ENCODE results near the gene NFATC2.

NFATC2 gene

DNA sequence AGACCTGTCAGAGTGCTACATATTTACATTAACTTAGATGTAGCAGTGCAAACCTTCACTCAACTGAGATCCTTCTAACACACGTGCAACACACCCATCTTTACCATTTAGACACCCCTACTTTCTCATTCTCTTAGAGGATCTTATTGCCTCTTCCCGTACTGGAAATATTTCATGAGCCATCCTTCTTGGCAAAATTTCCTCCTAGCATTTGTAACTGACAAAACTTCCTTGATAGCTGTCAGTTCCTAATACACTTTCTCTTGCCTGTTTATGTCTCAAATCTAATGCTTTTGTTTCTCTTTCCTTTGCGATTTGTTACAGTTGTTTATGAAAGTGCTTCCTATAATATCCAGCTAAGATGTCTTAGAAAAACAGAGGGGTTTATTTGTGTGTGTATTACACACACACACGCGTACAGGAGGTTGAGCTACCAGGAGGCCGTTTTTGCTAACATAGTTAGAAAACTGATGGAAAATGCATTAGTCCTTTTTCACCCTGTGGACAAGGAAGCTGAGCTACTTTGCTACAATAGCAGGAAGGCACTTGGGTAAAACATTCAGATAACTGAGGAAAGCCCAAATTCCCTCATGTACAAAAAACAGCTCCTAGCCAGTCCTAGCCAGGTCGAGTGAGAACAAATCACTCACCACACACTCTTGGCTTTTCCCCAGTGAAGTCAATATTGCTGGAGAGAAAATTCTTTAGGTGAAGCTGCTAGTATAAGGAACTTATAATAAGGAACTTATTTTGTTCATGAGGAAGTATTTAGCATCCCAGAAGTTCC, 153.6 kb downstream of the NFATC2 start:
- Histone ChIP-seq H3K4me1 (ENCODE audit: control insufficient read depth, insufficient read depth, low read length) (peaks cover 25% of the 10 kb centered on the region), H3K27ac (ENCODE audit: insufficient read depth, low read depth, low read length, poor library complexity, severe bottlenecking) (no peak overlapping the region)
- WGBS, 2 experiments, result 74 to 79% methylated on average over 6 to 7 of the region's 7 CpGs

GRCh38 chr20:51388227-51388626, 154.3 kb downstream of the NFATC2 start:
- H3K36me3 ChIP-seq (ENCODE audit: control insufficient read depth, insufficient read depth, low read length), result no peaks in the 10 kb centered on the region
- no peaks in the 10 kb centered on the region for H3K27me3 ChIP-seq (ENCODE audit: control insufficient read depth, insufficient read depth, low read length, poor library complexity, severe bottlenecking)
- H3K9me3 ChIP-seq (ENCODE audit: control insufficient read depth, low read length), result no peaks in the 10 kb centered on the region
- peaks cover 18% of the 10 kb centered on the region for H3K4me1 ChIP-seq (ENCODE audit: control insufficient read depth, insufficient read depth, low read length)
- H3K27ac ChIP-seq (ENCODE audit: insufficient read depth, low read depth, low read length, poor library complexity, severe bottlenecking), result no peak overlapping the region
- H3K4me3 ChIP-seq (ENCODE audit: insufficient read depth, low read depth, low read length), result no peak overlapping the region

More for the DNA sequence above, 153.6 kb downstream of the NFATC2 start:
- Histone ChIP-seq H3K27me3 (ENCODE audit: control insufficient read depth, insufficient read depth, low read length, poor library complexity, severe bottlenecking) (no peaks in the 10 kb centered on the region), H3K36me3 (ENCODE audit: control insufficient read depth, insufficient read depth, low read length) (no peaks in the 10 kb centered on the region), H3K9me3 (ENCODE audit: control insufficient read depth, low read length) (no peaks in the 10 kb centered on the region), H3K4me3 (ENCODE audit: insufficient read depth, low read depth, low read length) (no peak overlapping the region)

GRCh38 chr20:51387125-51387875, 155.2 kb downstream of the NFATC2 start:
- H3K36me3 ChIP-seq (ENCODE audit: control insufficient read depth, insufficient read depth, low read length), result no peaks in the 10 kb centered on the region
- H3K4me1 ChIP-seq (ENCODE audit: control insufficient read depth, insufficient read depth, low read length), result peaks cover 18% of the 10 kb centered on the region
- H3K9me3 ChIP-seq (ENCODE audit: control insufficient read depth, low read length), result no peaks in the 10 kb centered on the region
- H3K4me3 ChIP-seq (ENCODE audit: insufficient read depth, low read depth, low read length), result no peak overlapping the region
- no peaks in the 10 kb centered on the region for H3K27me3 ChIP-seq (ENCODE audit: control insufficient read depth, insufficient read depth, low read length, poor library complexity, severe bottlenecking)
- 44 to 46% methylated on average over 9 of the region's 9 CpGs for WGBS, 2 experiments
- H3K27ac ChIP-seq (ENCODE audit: insufficient read depth, low read depth, low read length, poor library complexity, severe bottlenecking), result no peak overlapping the region

GRCh38 chr20:51386586-51386985, 155.9 kb downstream of the NFATC2 start:
- Histone ChIP-seq H3K27me3 (ENCODE audit: control insufficient read depth, insufficient read depth, low read length, poor library complexity, severe bottlenecking) (no peaks in the 10 kb centered on the region), H3K36me3 (ENCODE audit: control insufficient read depth, insufficient read depth, low read length) (no peaks in the 10 kb centered on the region), H3K4me1 (ENCODE audit: control insufficient read depth, insufficient read depth, low read length) (peaks cover 18% of the 10 kb centered on the region), H3K9me3 (ENCODE audit: control insufficient read depth, low read length) (no peaks in the 10 kb centered on the region), H3K27ac (ENCODE audit: insufficient read depth, low read depth, low read length, poor library complexity, severe bottlenecking) (no peak overlapping the region), H3K4me3 (ENCODE audit: insufficient read depth, low read depth, low read length) (no peak overlapping the region)
- 47 to 79% methylated on average over 3 to 4 of the region's 4 CpGs for WGBS, 2 experiments

DNA sequence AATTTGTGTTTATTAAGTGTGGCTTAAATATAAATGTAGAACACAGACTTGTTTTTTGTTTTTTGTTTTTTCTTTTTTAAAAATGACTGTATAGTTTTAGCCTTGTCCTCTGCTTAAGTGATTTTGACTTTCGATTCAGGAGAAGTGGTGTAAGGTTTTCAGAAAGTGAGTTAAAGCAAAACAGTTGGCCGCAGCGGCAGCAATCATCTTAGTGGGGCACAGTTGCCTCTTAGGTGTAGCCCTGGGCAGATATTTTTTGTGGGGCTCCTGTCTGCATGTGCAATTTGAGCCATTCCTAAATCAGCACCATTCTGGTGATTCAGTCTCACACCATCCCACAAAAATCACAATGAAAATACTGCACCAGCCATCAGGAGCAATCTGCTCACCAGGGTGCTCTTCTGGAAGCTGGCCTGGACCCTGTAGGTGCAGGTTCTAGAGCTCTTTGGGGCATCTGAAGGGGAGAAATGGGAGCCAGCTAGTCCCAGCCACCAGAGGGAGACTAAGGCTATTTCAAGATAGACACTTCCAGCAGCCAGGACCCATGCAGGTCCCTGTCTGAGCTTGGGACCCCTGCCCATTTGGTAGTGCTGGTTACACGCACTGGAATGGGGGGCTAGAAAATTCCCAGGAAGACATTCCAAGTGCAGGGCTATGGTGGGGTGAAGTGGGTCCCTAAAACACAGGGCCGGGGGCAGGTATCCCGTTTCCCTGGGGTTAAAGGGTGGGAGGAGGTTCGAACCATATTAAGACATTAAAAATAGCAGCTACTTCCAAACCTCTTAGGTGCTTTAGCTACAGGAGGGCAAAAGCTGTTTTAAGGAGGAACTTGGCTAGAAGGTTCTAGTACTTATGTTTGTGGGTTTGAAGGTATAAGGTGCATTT, 156.6 kb downstream of the NFATC2 start:
- Histone ChIP-seq H3K4me3 (ENCODE audit: insufficient read depth, low read depth, low read length) (no peak overlapping the region), H3K27me3 (ENCODE audit: control insufficient read depth, insufficient read depth, low read length, poor library complexity, severe bottlenecking) (no peaks in the 10 kb centered on the region), H3K27ac (ENCODE audit: insufficient read depth, low read depth, low read length, poor library complexity, severe bottlenecking) (no peak overlapping the region), H3K36me3 (ENCODE audit: control insufficient read depth, insufficient read depth, low read length) (no peaks in the 10 kb centered on the region), H3K4me1 (ENCODE audit: control insufficient read depth, insufficient read depth, low read length) (peaks cover 19% of the 10 kb centered on the region), H3K9me3 (ENCODE audit: control insufficient read depth, low read length) (no peaks in the 10 kb centered on the region)
- 81 to 84% methylated on average over 6 to 7 of the region's 7 CpGs for WGBS, 2 experiments

DNA sequence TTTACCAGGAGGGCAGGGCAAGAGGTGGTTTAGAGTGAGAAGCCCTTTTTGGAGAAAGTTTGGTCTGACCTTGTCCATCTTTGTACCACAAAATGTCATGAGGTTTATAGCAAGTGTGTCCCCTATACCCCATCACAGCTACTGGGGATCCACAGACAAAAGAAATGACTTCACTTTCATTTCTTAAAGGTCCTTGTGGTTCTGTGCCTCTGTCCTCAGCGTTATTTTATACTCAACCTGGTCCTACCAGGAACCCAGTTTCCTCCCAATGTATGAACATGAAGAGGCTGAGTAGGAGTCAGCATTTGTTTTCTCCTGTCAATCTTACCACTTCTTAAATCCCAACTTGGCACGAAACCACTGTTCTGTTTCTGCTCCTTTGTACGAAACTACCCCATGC, 157.6 kb downstream of the NFATC2 start:
- Histone ChIP-seq H3K4me3 (ENCODE audit: insufficient read depth, low read depth, low read length) (no peak overlapping the region), H3K9me3 (ENCODE audit: control insufficient read depth, low read length) (no peaks in the 10 kb centered on the region), H3K4me1 (ENCODE audit: control insufficient read depth, insufficient read depth, low read length) (peaks cover 26% of the 10 kb centered on the region), H3K27me3 (ENCODE audit: control insufficient read depth, insufficient read depth, low read length, poor library complexity, severe bottlenecking) (no peaks in the 10 kb centered on the region), H3K36me3 (ENCODE audit: control insufficient read depth, insufficient read depth, low read length) (no peaks in the 10 kb centered on the region), H3K27ac (ENCODE audit: insufficient read depth, low read depth, low read length, poor library complexity, severe bottlenecking) (no peak overlapping the region)
- 75 to 79% methylated on average over 3 of the region's 3 CpGs for WGBS, 2 experiments

DNA sequence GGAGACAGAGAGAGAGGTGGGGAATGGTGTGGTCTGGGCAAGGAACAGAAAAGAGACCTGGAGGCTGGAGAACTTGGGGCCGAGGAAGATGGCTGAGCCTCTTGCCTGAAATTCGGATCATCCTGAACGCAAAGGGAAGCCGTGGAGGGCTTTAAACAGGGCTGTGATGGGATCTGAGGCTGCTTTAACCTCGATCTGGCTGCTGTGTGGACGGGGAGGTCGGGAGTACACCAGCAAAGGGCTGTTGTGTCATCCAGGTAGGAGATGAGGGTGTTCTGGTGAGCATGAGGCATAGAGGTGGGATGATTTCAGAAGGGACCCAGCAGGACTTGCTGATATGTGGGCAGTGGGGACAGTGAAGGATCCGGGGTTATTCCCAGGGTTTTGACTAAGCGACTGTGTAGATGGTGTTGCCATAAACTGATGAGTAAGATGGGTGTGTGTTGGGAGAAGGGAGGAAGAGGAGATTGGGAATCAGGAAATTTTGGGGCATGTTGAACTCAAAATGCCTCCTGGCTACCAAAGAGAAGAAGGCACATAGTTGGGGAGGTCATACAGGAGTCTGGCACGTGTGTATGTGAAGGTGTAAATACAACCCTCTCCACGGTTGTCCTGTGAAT, 158.5 kb downstream of the NFATC2 start:
- no peaks in the 10 kb centered on the region for H3K27me3 ChIP-seq (ENCODE audit: control insufficient read depth, insufficient read depth, low read length, poor library complexity, severe bottlenecking)
- no peak overlapping the region for H3K27ac ChIP-seq (ENCODE audit: insufficient read depth, low read depth, low read length, poor library complexity, severe bottlenecking)
- no peaks in the 10 kb centered on the region for H3K36me3 ChIP-seq (ENCODE audit: control insufficient read depth, insufficient read depth, low read length)
- no peak overlapping the region for H3K4me3 ChIP-seq (ENCODE audit: insufficient read depth, low read depth, low read length)
- no peaks in the 10 kb centered on the region for H3K9me3 ChIP-seq (ENCODE audit: control insufficient read depth, low read length)
- H3K4me1 ChIP-seq (ENCODE audit: control insufficient read depth, insufficient read depth, low read length), result peaks cover 26% of the 10 kb centered on the region
- WGBS, 2 experiments, result 83 to 92% methylated on average over 10 to 11 of the region's 11 CpGs

GRCh38 chr20:51382986-51383821, 159.3 kb downstream of the NFATC2 start:
- H3K27me3 ChIP-seq (ENCODE audit: control insufficient read depth, insufficient read depth, low read length, poor library complexity, severe bottlenecking), result no peaks in the 10 kb centered on the region
- H3K36me3 ChIP-seq (ENCODE audit: control insufficient read depth, insufficient read depth, low read length), result no peaks in the 10 kb centered on the region
- WGBS, 2 experiments, result 88 to 89% methylated on average over 23 of the region's 23 CpGs
- peaks cover 26% of the 10 kb centered on the region for H3K4me1 ChIP-seq (ENCODE audit: control insufficient read depth, insufficient read depth, low read length)
- H3K4me3 ChIP-seq (ENCODE audit: insufficient read depth, low read depth, low read length), result no peak overlapping the region
- no peaks in the 10 kb centered on the region for H3K9me3 ChIP-seq (ENCODE audit: control insufficient read depth, low read length)
- no peak overlapping the region for H3K27ac ChIP-seq (ENCODE audit: insufficient read depth, low read depth, low read length, poor library complexity, severe bottlenecking)
